Heart right ventricle (tissue), 16 donors: ENCODE data around the gene NME3. TPM values are rescaled to one million over a fixed set of nuclear protein-coding genes. Genes with fewer than 3 reads are reported as not detected.

ENCODE experiments used
- ATAC-seq, 8 donors: fragments of 200-7000 bp; cut with Tn5 transposase; one replicate each; pipeline ENCODE4 v1.9.1; 2020; ENCODE audit warnings: mild to moderate bottlenecking in 8 of 8, moderate library complexity in 8 of 8, moderate number of reproducible peaks in 1 of 8
- DNase-seq, 2 donors: peaks; one replicate each; pipeline ENCODE4 v3.0.0-alpha.2; 2020
- H3K27ac ChIP-seq, 10 donors: fragments of 200-600 bp; sonication (generic) in 2 of 10; one replicate each; pipeline versions ENCODE4 v1.5.0 to v1.8.0; 2020 to 2022; ENCODE audit warnings: mild to moderate bottlenecking in 3 of 10
- H3K27me3 ChIP-seq, 7 donors: fragments of 200-600 bp; one replicate each; pipeline ENCODE4 v1.8.0; 2021 to 2022; ENCODE audit warnings: mild to moderate bottlenecking in 2 of 7
- H3K36me3 ChIP-seq, 9 donors: fragments of 200-600 bp; sonication (generic) in 1 of 9; one replicate each; pipeline versions ENCODE4 v1.5.0 to v1.8.0; 2020 to 2022; ENCODE audit warnings: mild to moderate bottlenecking in 2 of 9
- H3K4me1 ChIP-seq, 9 donors: fragments of 200-600 bp; sonication (generic) in 1 of 9; one replicate each; pipeline versions ENCODE4 v1.5.0 to v1.8.0; 2020 to 2022; ENCODE audit warnings: mild to moderate bottlenecking in 4 of 9
- H3K4me3 ChIP-seq, 10 donors: fragments of 200-600 bp; sonication (generic) in 2 of 10; one replicate each; pipeline versions ENCODE4 v1.5.0 to v1.8.0; 2020 to 2022; ENCODE audit warnings: mild to moderate bottlenecking in 7 of 10, moderate library complexity in 2 of 10
- H3K9me3 ChIP-seq, 11 donors: fragments of 200-600 bp in 10 of 11; sonication (generic) in 2 of 11; one replicate each; pipeline versions ENCODE4 v1.5.0 to v1.8.0; 2013 to 2022; ENCODE audit warnings: mild to moderate bottlenecking in 2 of 11, control low read depth in 1 of 11, moderate library complexity in 1 of 11
- WGBS, 2 donors: extraction: QIAGEN DNeasy Blood & Tissue Kit; methylation state at CpG; one replicate each; pipeline ENCODE4 v1.1.7; 2013; ENCODE audit warnings: inconsistent platforms in 1 of 2; 5-methylcytosine and 5-hydroxymethylcytosine counted together
- intact Hi-C, 10 donors: fragments of 100-400 bp; cut with DNase I; formaldehyde crosslinking; loops; one replicate each; pipeline versions ENCODE4 v1.11.1 to v1.14.2; 2022
- polyA plus RNA-seq, 2 donors: library from polyadenylated mRNA; stranded (reverse); fragments of 200-250 nt; gene quantifications; one replicate each; pipeline ENCODE4 v1.2.3, GENCODE V29; 2013
- total RNA-seq, 10 donors: library from RNA; stranded (reverse); fragmentation: NEBNext Ultra II Directional in 3 of 10; extraction: Animal tissue kit (Norgen Biotek cat#: 25700) in 3 of 10; gene quantifications; one replicate each; pipeline versions ENCODE4 v1.2.1 to v1.2.4, GENCODE V29; 2021 to 2023
- TF ChIP-seq, protein P1 (sequence below), 9 donors: fragments of 200-600 bp; sonication (generic) in 2 of 9; IDR thresholded peaks; one replicate each; pipeline versions ENCODE4 v1.5.0 to v1.8.0; 2021 to 2022; ENCODE audit warnings: antibody characterized with exemption in 9 of 9, mild to moderate bottlenecking in 5 of 9, moderate library complexity in 1 of 9
- donor health status: Arrhythmogenic right ventricular cardiomyopathy.
- donor health status: ischemic (EF 13 %, LVEDD 7.1; RV severe dilation, severe dysfunction).
- donor health status: healthy with polysubstance abuse.
- donor health status: DM: no; HTN: yes; CAD: no.
- donor health status: DM: no; HTN: no; CAD: no.
- donor health status: ischemic (EF 25% LVEDD 6.9; RV normal size, moderate dysfunction).
- donor health status: ischemic (EF 25% LVEDD 5.7; RV mildly dilated, moderate dysfunction).
- donor health status: healthy.
- donor health status: DM: yes; HTN: yes; CAD: no.
- donor health status: Ischemic cardiomyopathy.
- donor health status: ischemic (EF 35%, LVEDD 5.7; RV mildly dilated, moderate dysfunction).
- donor health status: nonischemic (EF 11% LVEDD 7.7; RV severe dilation, severe dysfunction).
- donor health status: DM: yes; HTN: yes; CAD: no.
- donor health status: PGD.
- donor health status: ischemic (EF 29% LVEDD 5.4; RV normal size, mild dysfunction).
- donor health status: nonischemic (EF 23%, LVEDD 6.1; RV moderate dilation, normal function).

NME3 gene
- total and polyA plus RNA-seq, 12 donors, result 21.8 to 176 (median 31.6) TPM

DNA sequence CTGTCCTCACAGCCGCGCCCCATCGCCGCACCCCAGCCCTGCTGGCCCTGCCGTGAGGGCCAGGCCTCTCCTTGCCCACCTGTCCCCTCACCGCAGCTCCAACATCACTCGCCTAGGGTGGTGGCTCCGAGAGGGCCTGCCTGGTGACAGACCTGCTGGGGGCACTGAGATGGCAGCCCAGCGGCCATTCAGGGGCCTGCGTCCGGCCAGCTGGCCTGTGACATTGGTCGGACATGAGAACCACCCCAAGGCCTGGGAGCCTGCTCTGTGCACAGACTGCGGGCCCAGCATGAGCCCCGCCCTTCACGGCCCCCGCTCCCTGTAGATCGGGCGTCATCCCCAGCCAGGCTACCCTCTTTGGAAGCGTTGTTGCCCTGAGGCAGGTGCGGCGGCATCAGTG is 11.8 kb downstream of the NME3 start:
- no peaks in the 10 kb centered on the region for H3K27me3 ChIP-seq
- 96 to 97% methylated on average over 21 of the region's 21 CpGs for WGBS, 2 donors
- intact Hi-C loops, result no loop called here
- ATAC-seq (no peak), DNase-seq (no peak)
- H3K4me3 ChIP-seq, result no peak overlapping the region
- no peaks in the 10 kb centered on the region for H3K4me1 ChIP-seq
- peaks cover 0 to 92% (median 24%) of the 10 kb centered on the region in 9 donors for H3K36me3 ChIP-seq
- TF ChIP-seq, protein P1, sequence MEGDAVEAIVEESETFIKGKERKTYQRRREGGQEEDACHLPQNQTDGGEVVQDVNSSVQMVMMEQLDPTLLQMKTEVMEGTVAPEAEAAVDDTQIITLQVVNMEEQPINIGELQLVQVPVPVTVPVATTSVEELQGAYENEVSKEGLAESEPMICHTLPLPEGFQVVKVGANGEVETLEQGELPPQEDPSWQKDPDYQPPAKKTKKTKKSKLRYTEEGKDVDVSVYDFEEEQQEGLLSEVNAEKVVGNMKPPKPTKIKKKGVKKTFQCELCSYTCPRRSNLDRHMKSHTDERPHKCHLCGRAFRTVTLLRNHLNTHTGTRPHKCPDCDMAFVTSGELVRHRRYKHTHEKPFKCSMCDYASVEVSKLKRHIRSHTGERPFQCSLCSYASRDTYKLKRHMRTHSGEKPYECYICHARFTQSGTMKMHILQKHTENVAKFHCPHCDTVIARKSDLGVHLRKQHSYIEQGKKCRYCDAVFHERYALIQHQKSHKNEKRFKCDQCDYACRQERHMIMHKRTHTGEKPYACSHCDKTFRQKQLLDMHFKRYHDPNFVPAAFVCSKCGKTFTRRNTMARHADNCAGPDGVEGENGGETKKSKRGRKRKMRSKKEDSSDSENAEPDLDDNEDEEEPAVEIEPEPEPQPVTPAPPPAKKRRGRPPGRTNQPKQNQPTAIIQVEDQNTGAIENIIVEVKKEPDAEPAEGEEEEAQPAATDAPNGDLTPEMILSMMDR (IDR thresholded peaks at IDR 0.05), result no peak
- H3K9me3 ChIP-seq, result no peaks in the 10 kb centered on the region
- H3K27ac ChIP-seq, result no peak overlapping the region

DNA sequence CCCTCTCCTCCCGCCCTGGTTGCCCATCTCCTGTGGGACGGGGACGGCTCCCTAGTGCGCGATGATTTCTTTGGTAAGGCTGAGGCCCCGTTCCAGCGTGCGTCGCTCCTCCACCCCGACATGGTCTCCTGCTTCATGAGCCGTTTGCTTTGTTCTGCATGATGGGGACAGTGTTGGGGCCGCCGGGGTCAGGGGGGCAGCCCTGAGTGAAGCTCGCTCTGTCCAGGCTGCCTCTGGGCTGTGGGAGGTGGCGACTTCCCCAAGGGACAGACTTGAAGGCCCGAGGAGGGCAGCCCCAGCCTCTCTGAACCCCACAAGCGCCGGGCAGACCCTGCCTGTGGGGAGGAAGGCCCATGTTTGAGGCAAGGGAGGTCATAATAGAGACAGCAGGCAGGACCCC is 12.4 kb downstream of the NME3 start:
- H3K27me3 ChIP-seq, result no peaks in the 10 kb centered on the region
- H3K36me3 ChIP-seq, result peaks cover 0 to 92% (median 24%) of the 10 kb centered on the region in 9 donors
- ATAC-seq (no peak), DNase-seq (no peak)
- TF ChIP-seq, protein P1 (IDR thresholded peaks at IDR 0.05), result no peak
- intact Hi-C loops, result no loop called here
- no peak overlapping the region for H3K27ac ChIP-seq
- H3K4me3 ChIP-seq, result no peak overlapping the region
- 89 to 93% methylated on average over 18 of the region's 18 CpGs for WGBS, 2 donors
- no peaks in the 10 kb centered on the region for H3K4me1 ChIP-seq
- no peaks in the 10 kb centered on the region for H3K9me3 ChIP-seq

DNA sequence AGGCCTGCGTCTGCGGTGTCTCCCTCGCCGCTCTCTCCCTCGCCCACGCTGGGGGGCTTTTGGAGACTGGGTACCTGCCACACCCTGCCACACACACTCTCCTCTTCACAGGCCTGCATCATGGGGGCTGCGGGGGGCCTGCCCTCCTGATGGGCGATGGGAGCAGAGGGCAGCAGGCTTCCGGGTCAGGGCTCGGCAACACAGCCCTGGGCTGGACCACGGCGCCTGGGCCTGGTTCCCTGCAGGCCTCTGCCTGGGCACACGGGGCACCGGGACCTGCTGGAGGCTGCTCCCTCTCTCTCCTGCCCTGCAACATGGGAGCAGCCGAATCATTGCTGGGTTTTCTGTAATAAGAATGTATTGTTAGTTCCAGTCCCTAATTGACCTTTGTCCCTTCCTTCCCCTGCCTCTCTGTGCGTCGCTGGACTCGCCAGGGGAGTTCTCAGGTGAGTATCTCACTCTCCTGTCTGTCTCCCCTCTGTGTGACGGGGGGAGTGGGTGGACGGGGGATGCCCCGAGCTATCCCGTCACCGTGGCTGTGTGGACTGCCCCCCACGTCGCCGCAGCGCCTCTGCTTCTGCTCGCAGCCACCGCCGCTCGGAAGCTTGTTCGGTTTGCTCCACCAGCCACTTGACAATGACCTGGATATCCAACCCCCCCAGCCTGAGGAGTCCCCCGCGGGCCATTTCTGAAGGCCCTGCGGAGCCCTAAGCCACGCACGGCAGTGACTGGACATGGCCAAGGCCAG is 13.5 kb downstream of the NME3 start:
- ATAC-seq (no peak), DNase-seq (no peak)
- Histone ChIP-seq H3K9me3 (no peaks in the 10 kb centered on the region), H3K4me1 (no peaks in the 10 kb centered on the region), H3K27ac (no peak overlapping the region), H3K4me3 (no peak overlapping the region), H3K36me3 (peaks cover 0 to 92% (median 24%) of the 10 kb centered on the region in 9 donors), H3K27me3 (no peaks in the 10 kb centered on the region)
- 94 to 96% methylated on average over 37 of the region's 37 CpGs for WGBS, 2 donors
- intact Hi-C loops, result no loop called here
- TF ChIP-seq, protein P1 (IDR thresholded peaks at IDR 0.05), result no peak

DNA sequence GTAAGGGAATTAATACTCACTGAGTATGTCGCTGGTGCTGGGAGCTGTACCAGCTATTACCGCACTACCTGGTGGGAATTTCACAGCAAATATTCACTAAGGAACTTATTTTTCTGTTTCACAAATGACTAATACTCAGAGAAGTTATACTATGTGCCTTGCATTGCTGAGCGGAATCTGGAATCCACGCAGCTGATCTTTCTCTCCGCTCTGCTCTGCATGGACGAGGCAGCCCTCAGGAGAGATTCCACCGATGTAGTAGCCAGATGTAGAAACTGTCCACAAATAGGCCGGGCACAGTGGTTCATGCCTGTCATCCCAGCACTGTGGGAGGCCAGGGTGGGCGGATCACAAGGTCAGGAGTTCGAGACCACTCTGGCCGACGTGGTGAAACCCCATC is 17.1 kb downstream of the NME3 start:
- Histone ChIP-seq H3K27ac (no peak overlapping the region), H3K9me3 (no peaks in the 10 kb centered on the region), H3K4me1 (no peaks in the 10 kb centered on the region), H3K36me3 (peaks cover 0 to 96% (median 18%) of the 10 kb centered on the region in 9 donors), H3K27me3 (no peaks in the 10 kb centered on the region), H3K4me3 (no peak overlapping the region)
- intact Hi-C loops, result no loop called here
- DNase-seq, result no peak
- 94 to 97% methylated on average over 12 of the region's 12 CpGs for WGBS, 2 donors
- TF ChIP-seq, protein P1 (IDR thresholded peaks at IDR 0.05), result no peak
- no peak for ATAC-seq
